ENCODE measurements around the gene DIPK2A. TPM values are rescaled to one million over a fixed set of nuclear protein-coding genes. Genes with fewer than 3 reads are reported as not detected.

The DIPK2A gene
- total RNA-seq, 2 donors from 2014 or later: 10.0 to 21.5 TPM

GRCh38 chr3:143977341-143978262, 6.0 kb downstream of the DIPK2A start:
- TF ChIP-seq CTCF (IDR thresholded peaks at IDR 0.05): no peak
- H3K27me3 ChIP-seq: no peaks in the 10 kb centered on the region
- H3K4me1 ChIP-seq: peaks cover 0 to 39% of the 10 kb centered on the region in 2 donors
- peak overlapping the region; percentile 20 to 35 for H3K27ac ChIP-seq
- H3K36me3 ChIP-seq: no peaks in the 10 kb centered on the region
- DNase-seq (ENCODE audit: low spot score): no peak
- no peaks in the 10 kb centered on the region for H3K9me3 ChIP-seq
- H3K4me3 ChIP-seq: peak overlapping the region in 1 of 2 donors; percentile 25

- Histone ChIP-seq H3K27me3 (no peaks in the 10 kb centered on the region), H3K4me1 (peaks cover 0 to 39% of the 10 kb centered on the region in 2 donors), H3K27ac (peak overlapping the region in 1 of 2 donors; percentile 35), H3K9me3 (no peaks in the 10 kb centered on the region), H3K4me3 (no peak overlapping the region), H3K36me3 (no peaks in the 10 kb centered on the region)
- DNase-seq (ENCODE audit: low spot score): no peak
- TF ChIP-seq CTCF (IDR thresholded peaks at IDR 0.05): no peak
Observed at GRCh38 chr3:143978263-143978631, 6.6 kb downstream of the DIPK2A start.

- TF ChIP-seq CTCF (IDR thresholded peaks at IDR 0.05): no peak
- H3K27ac ChIP-seq: no peak overlapping the region
Observed at GRCh38 chr3:143979041-143979440, 7.4 kb downstream of the DIPK2A start.

GRCh38 chr3:143979813-143980212, 8.2 kb downstream of the DIPK2A start:
- Histone ChIP-seq H3K4me1 (peaks cover 0 to 28% of the 10 kb centered on the region in 2 donors), H3K4me3 (no peak overlapping the region), H3K27ac (no peak overlapping the region), H3K27me3 (no peaks in the 10 kb centered on the region), H3K36me3 (no peaks in the 10 kb centered on the region), H3K9me3 (no peaks in the 10 kb centered on the region)
- no peak for DNase-seq (ENCODE audit: low spot score)
- TF ChIP-seq CTCF (IDR thresholded peaks at IDR 0.05): no peak

More at GRCh38 chr3:143979041-143979440, 7.4 kb downstream of the DIPK2A start:
- Histone ChIP-seq H3K4me3 (no peak overlapping the region), H3K36me3 (no peaks in the 10 kb centered on the region), H3K4me1 (peaks cover 0 to 35% of the 10 kb centered on the region in 2 donors), H3K9me3 (no peaks in the 10 kb centered on the region), H3K27me3 (no peaks in the 10 kb centered on the region)
- no peak for DNase-seq (ENCODE audit: low spot score)

GRCh38 chr3:143988306-143988705, 16.7 kb downstream of the DIPK2A start:
- Histone ChIP-seq H3K27ac (no peak overlapping the region), H3K4me1 (no peaks in the 10 kb centered on the region), H3K9me3 (no peaks in the 10 kb centered on the region), H3K27me3 (no peaks in the 10 kb centered on the region), H3K36me3 (no peaks in the 10 kb centered on the region), H3K4me3 (no peak overlapping the region)
- TF ChIP-seq CTCF (IDR thresholded peaks at IDR 0.05): no peak
- DNase-seq (ENCODE audit: low spot score): no peak

All from right atrium auricular region (tissue), 2 donors.